Loucy (cell line): ENCODE measurements around the gene RHOB.

Experiments
- EZH2phosphoT487 ChIP-seq: fragments of 200-600 bp; IDR thresholded peaks from 2 replicates; pipeline ENCODE4 v1.6.1; 2018; ENCODE audit warnings: antibody characterized with exemption, mild to moderate bottlenecking, moderate library complexity, borderline replicate concordance
- TF ChIP-seq, protein P1 (sequence below): fragments of 200-600 bp; sonication (generic); conservative IDR thresholded peaks from 2 replicates; pipeline ENCODE4 v1.5.1; 2014; ENCODE audit warnings: mild to moderate bottlenecking, antibody characterized with exemption, low read length

DNA sequence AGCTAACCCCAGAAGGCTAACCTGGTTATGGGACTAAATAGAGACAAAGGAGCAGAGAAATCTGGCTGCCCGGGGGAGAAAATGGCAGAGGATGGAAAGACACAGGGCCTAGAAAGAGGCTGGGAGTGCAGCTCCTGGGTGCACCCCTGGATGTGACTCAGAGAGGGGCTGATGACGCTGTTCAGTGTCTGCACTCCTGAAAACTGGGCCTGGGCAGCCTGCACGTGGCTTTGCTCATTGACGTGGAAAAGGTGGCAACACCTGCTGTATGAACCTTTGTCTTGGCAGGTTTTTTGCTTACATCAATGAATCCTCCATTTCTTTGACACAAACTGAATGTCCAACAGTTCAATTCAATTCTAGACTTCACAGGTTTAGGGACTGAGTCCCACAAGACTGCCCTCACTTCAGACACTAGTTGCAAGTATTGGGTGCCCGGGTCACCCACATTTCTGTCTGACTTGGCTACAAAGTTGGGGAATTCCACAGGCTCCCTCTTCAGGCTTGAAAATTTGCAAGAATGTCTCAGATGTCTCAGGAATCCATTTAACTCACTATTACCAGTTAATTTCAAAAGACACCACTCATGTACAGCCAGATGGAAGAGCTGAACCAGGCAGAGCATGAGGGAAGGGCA is 48.9 kb upstream of the RHOB start:
- TF ChIP-seq, protein P1, sequence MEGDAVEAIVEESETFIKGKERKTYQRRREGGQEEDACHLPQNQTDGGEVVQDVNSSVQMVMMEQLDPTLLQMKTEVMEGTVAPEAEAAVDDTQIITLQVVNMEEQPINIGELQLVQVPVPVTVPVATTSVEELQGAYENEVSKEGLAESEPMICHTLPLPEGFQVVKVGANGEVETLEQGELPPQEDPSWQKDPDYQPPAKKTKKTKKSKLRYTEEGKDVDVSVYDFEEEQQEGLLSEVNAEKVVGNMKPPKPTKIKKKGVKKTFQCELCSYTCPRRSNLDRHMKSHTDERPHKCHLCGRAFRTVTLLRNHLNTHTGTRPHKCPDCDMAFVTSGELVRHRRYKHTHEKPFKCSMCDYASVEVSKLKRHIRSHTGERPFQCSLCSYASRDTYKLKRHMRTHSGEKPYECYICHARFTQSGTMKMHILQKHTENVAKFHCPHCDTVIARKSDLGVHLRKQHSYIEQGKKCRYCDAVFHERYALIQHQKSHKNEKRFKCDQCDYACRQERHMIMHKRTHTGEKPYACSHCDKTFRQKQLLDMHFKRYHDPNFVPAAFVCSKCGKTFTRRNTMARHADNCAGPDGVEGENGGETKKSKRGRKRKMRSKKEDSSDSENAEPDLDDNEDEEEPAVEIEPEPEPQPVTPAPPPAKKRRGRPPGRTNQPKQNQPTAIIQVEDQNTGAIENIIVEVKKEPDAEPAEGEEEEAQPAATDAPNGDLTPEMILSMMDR = no peak
- TF ChIP-seq EZH2phosphoT487 = no peak
